Measurements from ENCODE around the gene TIMP3. TPM values are rescaled to one million over a fixed set of nuclear protein-coding genes. Genes with fewer than 3 reads are reported as not detected.

Gene TIMP3
- polyA plus RNA-seq, 1 of the 3 experiments (the other 2 are of a cell fraction) = 26.1 TPM

- H3K36me3 ChIP-seq (replicated peaks in 1 of 2; ENCODE audit: control insufficient read depth in 1 of 2, insufficient read depth in 2 of 2, low read length in 1 of 2) = no peaks in the 10 kb centered on the region
- H3K4me1 ChIP-seq (ENCODE audit: control insufficient read depth in 1 of 2, insufficient read depth in 2 of 2, low read depth in 1 of 2, low read length in 1 of 2) = no peaks in the 10 kb centered on the region; a peak in 1 of 4 replicates
- no peak overlapping the region for H2AFZ ChIP-seq (ENCODE audit: low read depth)
- H3F3A ChIP-seq (replicated peaks; ENCODE audit: insufficient read depth) = no peaks in the 10 kb centered on the region
- DNase-seq = no peak
- 62% methylated on average over 6 of the region's 7 CpGs for WGBS (ENCODE audit: low lambda C conversion rate)
- no peak overlapping the region for H3K27ac ChIP-seq (ENCODE audit: low read depth in 2 of 2, low read length in 1 of 2)
- no peak overlapping the region for H3K4me3 ChIP-seq (ENCODE audit: low read depth in 2 of 2, low read length in 1 of 2)
- H3K9ac ChIP-seq = no peak overlapping the region
- ChIA-PET CTCF (interaction anchor here (0.8 to 4.2 kb wide), 5 partner anchors 20 to 247 kb away, joined by 3 to 22 read pairs (median 15); no protein-coding TSS in a partner anchor), POLR2A (no interaction called here)
- H3K9me3 ChIP-seq = no peaks in the 10 kb centered on the region
- no peaks in the 10 kb centered on the region for H4K20me1 ChIP-seq (ENCODE audit: insufficient read depth)
- no peaks in the 10 kb centered on the region for H3K79me2 ChIP-seq (ENCODE audit: insufficient read depth)
- H3K9me2 ChIP-seq = no peaks in the 10 kb centered on the region
- no peaks in the 10 kb centered on the region for H3K27me3 ChIP-seq (ENCODE audit: insufficient read depth)
- H3K4me2 ChIP-seq = no peak overlapping the region
- no peak for TF ChIP-seq ELF1 (IDR thresholded peaks at IDR 0.05)
- TF ChIP-seq, protein P1, sequence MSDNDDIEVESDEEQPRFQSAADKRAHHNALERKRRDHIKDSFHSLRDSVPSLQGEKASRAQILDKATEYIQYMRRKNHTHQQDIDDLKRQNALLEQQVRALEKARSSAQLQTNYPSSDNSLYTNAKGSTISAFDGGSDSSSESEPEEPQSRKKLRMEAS (IDR thresholded peaks at IDR 0.05; ENCODE audit: low read depth) = no peak
- TF ChIP-seq CHD2 (IDR thresholded peaks at IDR 0.05; ENCODE audit: low read length, partially characterized antibody) = no peak
- TF ChIP-seq, protein P2, sequence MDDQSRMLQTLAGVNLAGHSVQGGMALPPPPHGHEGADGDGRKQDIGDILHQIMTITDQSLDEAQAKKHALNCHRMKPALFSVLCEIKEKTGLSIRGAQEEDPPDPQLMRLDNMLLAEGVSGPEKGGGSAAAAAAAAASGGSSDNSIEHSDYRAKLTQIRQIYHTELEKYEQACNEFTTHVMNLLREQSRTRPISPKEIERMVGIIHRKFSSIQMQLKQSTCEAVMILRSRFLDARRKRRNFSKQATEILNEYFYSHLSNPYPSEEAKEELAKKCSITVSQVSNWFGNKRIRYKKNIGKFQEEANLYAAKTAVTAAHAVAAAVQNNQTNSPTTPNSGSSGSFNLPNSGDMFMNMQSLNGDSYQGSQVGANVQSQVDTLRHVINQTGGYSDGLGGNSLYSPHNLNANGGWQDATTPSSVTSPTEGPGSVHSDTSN (IDR thresholded peaks at IDR 0.05) = no peak
- TF ChIP-seq REST (IDR thresholded peaks at IDR 0.05; ENCODE audit: low read depth, low read length) = no peak
- TF ChIP-seq SIN3A (IDR thresholded peaks at IDR 0.05; ENCODE audit: borderline replicate concordance, low read depth, low read length) = no peak
- TF ChIP-seq FOXJ3 (CRISPR knock-in tag; IDR thresholded peaks at IDR 0.05) = no peak
- TF ChIP-seq FOXM1 (IDR thresholded peaks at IDR 0.05; ENCODE audit: low read depth) = no peak
- no peak for TF ChIP-seq EP300 (IDR thresholded peaks at IDR 0.05; ENCODE audit: borderline replicate concordance in 1 of 2, low read depth in 1 of 2, low read length in 1 of 2)
- TF ChIP-seq ZBTB33 (IDR thresholded peaks at IDR 0.05; ENCODE audit: borderline replicate concordance, low read depth) = no peak
- TF ChIP-seq RFX5 (IDR thresholded peaks at IDR 0.05; ENCODE audit: low read length) = no peak
- TF ChIP-seq TCF12 (IDR thresholded peaks at IDR 0.05) = no peak
Measured at GRCh38 chr22:32776802-32777201, 24.7 kb upstream of the TIMP3 start.

Data from SK-N-SH (cell line).